ENCODE results near the gene ENPP7.

ENPP7 gene

GRCh38 chr17:79778504-79779083 is 47.9 kb downstream of the ENPP7 start (continued):
- TF ChIP-seq CTCF (tag by site-specific recombination; IDR thresholded peaks at IDR 0.05) (no peak), ZNF707 (tag by site-specific recombination; IDR thresholded peaks at IDR 0.05) (no peak)

- Histone ChIP-seq H3K27ac (ENCODE audit: extremely low read depth, low read depth, low read length) (peak overlapping the region; percentile 85; the same call in 1 of the 2 replicates), H3K36me3 (ENCODE audit: control insufficient read depth in 2 of 2, insufficient read depth in 1 of 2, low read length in 2 of 2) (peaks cover 14 to 48% of the 10 kb centered on the region in 2 experiments; a peak in 2 of 3 replicates), H3K4me3 (ENCODE audit: low read depth, low read length) (peak overlapping the region; percentile 67), H3K4me1 (ENCODE audit: control insufficient read depth, insufficient read depth, low read length) (peaks cover 21% of the 10 kb centered on the region), H3K9me3 (ENCODE audit: control insufficient read depth, insufficient read depth, low read depth, low read length) (no peaks in the 10 kb centered on the region)
- CTCF ChIA-PET: interaction anchor here (0.5 to 2.7 kb wide), 8 partner anchors 8 to 145 kb away, joined by 3 to 10 read pairs (median 4); no protein-coding TSS in a partner anchor
- POLR2A ChIA-PET: interaction anchor here (0.8 to 2.3 kb wide), 5 partner anchors 8 to 60 kb away, joined by 3 to 17 read pairs (median 4); partner anchors contain the start of genes CBX4 and CBX8
- TF ChIP-seq ZNF112 (tag by site-specific recombination; IDR thresholded peaks at IDR 0.05): no peak
- no peak for TF ChIP-seq ZNF580 (tag by site-specific recombination; IDR thresholded peaks at IDR 0.05)
- TF ChIP-seq ZNF404 (tag by site-specific recombination; IDR thresholded peaks at IDR 0.05): no peak
- no peak for TF ChIP-seq ZNF169 (tag by site-specific recombination; IDR thresholded peaks at IDR 0.05)
- no peak; the same call in 1 of the 2 replicates for TF ChIP-seq ZBTB11 (tag by site-specific recombination; conservative IDR thresholded peaks at IDR 0.05; ENCODE audit: low read depth)
- TF ChIP-seq ZNF660 (tag by site-specific recombination; IDR thresholded peaks at IDR 0.05): no peak
- peak; percentile 61; the same call in 1 of the 2 replicates for TF ChIP-seq ZBTB10 (tag by site-specific recombination; IDR thresholded peaks at IDR 0.05)
- no peak for TF ChIP-seq ZNF473 (tag by site-specific recombination; IDR thresholded peaks at IDR 0.05)
- TF ChIP-seq ZSCAN5A (tag by site-specific recombination; IDR thresholded peaks at IDR 0.05): 0 out of 2 replicates have a peak, but pooled peaks have one; percentile 48
- no peak for TF ChIP-seq REST (tag by site-specific recombination; IDR thresholded peaks at IDR 0.05)
- TF ChIP-seq ZNF155 (tag by site-specific recombination; IDR thresholded peaks at IDR 0.05): no peak
- TF ChIP-seq BCL6B (tag by site-specific recombination; IDR thresholded peaks at IDR 0.05): no peak
- TF ChIP-seq ZNF362 (tag by site-specific recombination; IDR thresholded peaks at IDR 0.05): no peak
- TF ChIP-seq ZNF280C (tag by site-specific recombination; IDR thresholded peaks at IDR 0.05): no peak
Measured at GRCh38 chr17:79779084-79779529, 48.4 kb downstream of the ENPP7 start.

All from HEK293 (cell line).